ENCODE data around the gene VPS41.

- no peak for TF ChIP-seq CTCF (IDR thresholded peaks at IDR 0.05; ENCODE audit: low read depth, low read length)
- TF ChIP-seq POLR2A (IDR thresholded peaks at IDR 0.05; ENCODE audit: extremely low read depth, insufficient read length), result no peak
- TF ChIP-seq, protein P1, sequence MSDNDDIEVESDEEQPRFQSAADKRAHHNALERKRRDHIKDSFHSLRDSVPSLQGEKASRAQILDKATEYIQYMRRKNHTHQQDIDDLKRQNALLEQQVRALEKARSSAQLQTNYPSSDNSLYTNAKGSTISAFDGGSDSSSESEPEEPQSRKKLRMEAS (IDR thresholded peaks at IDR 0.05; ENCODE audit: low read depth, low read length), result no peak
Observed at GRCh38 chr7:38902449-38902848, 6.5 kb downstream of the VPS41 start.

All from NB4 (cell line).